Activated CD4-positive, alpha-beta T cell treated with anti-CD3 and anti-CD28 coated beads for 36 hours (primary cell): ENCODE measurements around the gene TLR9. TPM values are rescaled to one million over a fixed set of nuclear protein-coding genes. Genes with fewer than 3 reads are reported as not detected.

ENCODE experiments used
- ATAC-seq: fragments of 200-7000 bp; cut with Tn5 transposase; one replicate; pipeline ENCODE4 v1.10.0; 2021; ENCODE audit warnings: mild to moderate bottlenecking, moderate library complexity
- CTCF ChIA-PET: fragments of 350-600 bp; sonication (Branson Sonifier 250); formaldehyde crosslinking; loops from one replicate; lab custom pipeline; 2021; ENCODE audit warnings: antibody characterized with exemption; lab: Charles Lee
- POLR2A ChIA-PET: fragments of 350-600 bp; sonication (Branson Sonifier 250); formaldehyde crosslinking; loops from one replicate; lab custom pipeline; 2021; ENCODE audit warnings: antibody characterized with exemption, inconsistent platforms; lab: Charles Lee
- DNase-seq: peaks from one replicate; pipeline ENCODE4 v3.0.0-alpha.2; 2020
- H3K27ac Mint-ChIP-seq: one replicate; pipeline ENCODE4 v1.8.0; 2021; ENCODE audit warnings: mixed read lengths
- H3K27me3 Mint-ChIP-seq: one replicate; pipeline ENCODE4 v1.8.0; 2021; ENCODE audit warnings: mixed read lengths
- H3K36me3 Mint-ChIP-seq: one replicate; pipeline ENCODE4 v1.8.0; 2021; ENCODE audit warnings: low read depth, mixed read lengths
- H3K4me1 Mint-ChIP-seq: one replicate; pipeline ENCODE4 v1.8.0; 2021; ENCODE audit warnings: mixed read lengths
- H3K4me3 Mint-ChIP-seq: one replicate; pipeline ENCODE4 v1.8.0; 2021; ENCODE audit warnings: mild to moderate bottlenecking, moderate library complexity, mixed read lengths
- H3K9me3 Mint-ChIP-seq: one replicate; pipeline ENCODE4 v1.8.0; 2021; ENCODE audit warnings: low read depth, mixed read lengths
- intact Hi-C, 2 experiments: fragments of 100-400 bp; cut with DNase I in 1 of 2; cut with micrococcal nuclease in 1 of 2; formaldehyde crosslinking; loops; one replicate each; pipeline versions ENCODE4 v1.14.2 to v1.15.1; 2022 to 2024; cut with DNase I, micrococcal nuclease
- total RNA-seq, 2 experiments: library from RNA; stranded (reverse); gene quantifications; one replicate each; pipeline ENCODE4 v1.2.3, GENCODE V29; 2021

The TLR9 gene
- total RNA-seq, 2 experiments from 2014 or later, result 0.59 to 0.74 TPM

DNA sequence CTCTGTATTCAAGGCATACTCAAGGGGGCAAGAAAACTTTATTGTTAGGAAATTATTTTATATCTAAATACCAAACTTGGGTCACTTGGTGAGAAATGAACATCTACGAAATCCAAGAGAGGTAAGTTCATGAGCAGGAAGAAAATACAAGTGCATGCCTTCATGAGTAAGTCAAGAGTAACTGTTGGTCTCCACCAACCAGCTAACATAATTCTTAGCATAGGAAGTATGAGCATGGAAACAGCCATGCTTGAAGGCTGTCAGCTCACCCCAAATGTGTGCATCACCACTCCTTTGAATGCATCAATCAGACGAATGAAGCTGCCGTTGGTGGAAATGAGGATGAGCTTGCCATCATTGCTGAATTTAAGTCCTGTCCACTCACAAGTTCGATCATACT lies 34.0 kb upstream of the TLR9 start:
- Mint-ChIP-seq H3K9me3 (no peaks in the 10 kb centered on the region), H3K36me3 (peaks cover 93% of the 10 kb centered on the region), H3K27ac (peak overlapping the region; percentile 73), H3K4me3 (no peak overlapping the region), H3K4me1 (peaks cover 94% of the 10 kb centered on the region), H3K27me3 (no peaks in the 10 kb centered on the region)
- DNase-seq (no peak), ATAC-seq (peak; percentile 39)
- POLR2A ChIA-PET, result interaction anchor here (1.1 kb wide), 1 partner anchor 15 kb away, joined by 4 read pairs; no protein-coding TSS in a partner anchor
- intact Hi-C loops, result no loop called here
- CTCF ChIA-PET, result interaction anchor here (0.8 to 2.0 kb wide), 6 partner anchors 9 to 27 kb away, joined by 3 to 6 read pairs (median 4); no protein-coding TSS in a partner anchor

DNA sequence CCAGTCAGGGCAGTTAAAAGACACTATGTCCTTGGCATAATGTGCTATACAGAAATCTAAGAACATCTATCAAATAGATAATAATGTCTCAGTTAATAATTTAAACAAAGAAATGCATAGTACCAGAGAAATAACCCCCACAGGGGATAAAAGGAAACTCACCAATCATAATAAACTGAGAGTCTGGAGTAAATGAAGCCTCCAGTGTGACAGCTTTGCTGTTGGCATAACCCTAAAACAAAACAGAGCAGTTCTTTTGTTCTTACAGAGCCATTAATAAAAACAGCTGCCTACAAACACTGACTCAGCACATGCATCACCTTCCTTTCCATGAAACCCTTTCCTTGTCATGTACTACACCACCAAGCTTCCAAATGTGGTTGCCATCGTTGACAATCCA lies 33.6 kb upstream of the TLR9 start:
- Mint-ChIP-seq H3K4me1 (peaks cover 94% of the 10 kb centered on the region), H3K27me3 (no peaks in the 10 kb centered on the region), H3K4me3 (no peak overlapping the region), H3K27ac (peak overlapping the region; percentile 73), H3K36me3 (peaks cover 93% of the 10 kb centered on the region), H3K9me3 (no peaks in the 10 kb centered on the region)
- ATAC-seq (peak; percentile 42), DNase-seq (no peak)
- CTCF ChIA-PET, result interaction anchor here (0.6 to 2.0 kb wide), 9 partner anchors 9 to 202 kb away, joined by 3 to 6 read pairs (median 4); no protein-coding TSS in a partner anchor
- POLR2A ChIA-PET, result interaction anchor here (1.1 kb wide), 1 partner anchor 15 kb away, joined by 4 read pairs; no protein-coding TSS in a partner anchor
- intact Hi-C loops, result no loop called here

DNA sequence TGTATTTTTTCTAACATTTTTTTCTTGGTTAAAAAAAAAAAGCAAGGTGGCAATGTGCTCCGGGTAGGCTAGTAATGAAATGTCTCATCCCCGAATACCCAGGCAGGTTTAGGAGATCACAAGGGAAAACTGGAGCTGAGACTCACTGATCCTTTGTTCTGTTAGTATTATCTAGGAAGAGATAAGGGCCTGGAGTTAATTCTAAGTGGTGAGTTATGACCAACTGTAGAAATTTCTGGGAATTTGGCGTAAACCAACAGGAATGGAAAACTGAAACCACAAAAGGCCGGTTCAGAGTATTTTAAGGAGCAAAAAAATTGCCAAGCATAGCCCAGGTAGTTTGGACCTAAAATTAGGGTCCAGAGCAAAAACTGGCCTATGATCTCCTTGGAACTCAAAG lies 32.5 kb upstream of the TLR9 start:
- Mint-ChIP-seq H3K27me3 (no peaks in the 10 kb centered on the region), H3K9me3 (no peaks in the 10 kb centered on the region), H3K36me3 (peaks cover 93% of the 10 kb centered on the region), H3K4me3 (no peak overlapping the region), H3K4me1 (peaks cover 94% of the 10 kb centered on the region), H3K27ac (peak overlapping the region; percentile 73)
- intact Hi-C loops, result no loop called here
- ChIA-PET POLR2A (no interaction called here), CTCF (interaction anchor here (1.0 to 2.0 kb wide), 3 partner anchors 9 to 29 kb away, joined by 3 to 6 read pairs (median 5); no protein-coding TSS in a partner anchor)
- no peak for DNase-seq
- ATAC-seq, result no peak

DNA sequence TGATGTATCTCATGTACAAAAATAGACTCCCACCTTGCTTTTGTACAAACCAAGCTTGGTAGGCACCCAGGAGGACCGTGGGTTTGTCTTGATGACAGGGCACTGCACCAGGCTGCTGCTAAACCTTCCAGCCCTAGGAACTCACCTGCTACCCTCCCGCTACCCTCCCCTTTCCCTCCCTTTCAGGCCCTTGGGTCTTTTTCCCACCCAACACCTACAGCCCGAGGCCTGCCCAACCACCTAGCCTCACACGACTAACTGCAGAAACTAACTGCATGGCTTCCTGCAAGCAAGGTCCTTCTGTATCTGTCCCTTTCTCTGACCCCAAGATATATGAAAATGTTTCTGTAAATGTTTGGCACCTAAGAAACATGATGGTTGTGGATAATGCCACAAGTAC lies 31.2 kb upstream of the TLR9 start:
- peak overlapping the region; percentile 73 for H3K27ac Mint-ChIP-seq
- no peaks in the 10 kb centered on the region for H3K27me3 Mint-ChIP-seq
- CTCF ChIA-PET, result interaction anchor here (0.9 to 1.4 kb wide), 2 partner anchors 20 to 1787 kb away, joined by 3 to 6 read pairs; no protein-coding TSS in a partner anchor
- POLR2A ChIA-PET, result no interaction called here
- peaks cover 94% of the 10 kb centered on the region for H3K4me1 Mint-ChIP-seq
- intact Hi-C loops, result no loop called here
- peaks cover 93% of the 10 kb centered on the region for H3K36me3 Mint-ChIP-seq
- ATAC-seq (no peak), DNase-seq (no peak)
- no peaks in the 10 kb centered on the region for H3K9me3 Mint-ChIP-seq
- H3K4me3 Mint-ChIP-seq, result no peak overlapping the region

DNA sequence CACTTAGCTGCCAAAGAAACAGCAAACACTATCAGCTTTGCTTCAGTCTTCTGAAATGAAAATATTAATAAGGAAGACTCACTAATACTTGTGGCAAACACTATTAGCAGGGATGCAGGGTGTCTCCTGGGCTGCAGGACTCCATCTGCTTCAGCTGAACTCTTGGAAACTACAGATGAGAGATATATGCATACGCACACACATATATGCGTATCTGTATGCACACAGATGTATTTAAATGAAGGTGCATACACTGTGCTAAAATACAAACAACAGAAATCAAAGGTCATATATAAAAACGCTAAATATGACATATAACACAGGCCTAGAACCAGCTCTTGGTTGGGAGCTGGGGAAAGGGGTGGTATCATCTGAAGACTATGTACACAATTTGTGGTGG lies 30.7 kb upstream of the TLR9 start:
- POLR2A ChIA-PET, result no interaction called here
- peaks cover 91% of the 10 kb centered on the region for H3K4me1 Mint-ChIP-seq
- no peaks in the 10 kb centered on the region for H3K27me3 Mint-ChIP-seq
- peak overlapping the region; percentile 73 for H3K27ac Mint-ChIP-seq
- intact Hi-C loops, result no loop called here
- no peak for DNase-seq
- H3K4me3 Mint-ChIP-seq, result no peak overlapping the region
- no peaks in the 10 kb centered on the region for H3K9me3 Mint-ChIP-seq
- CTCF ChIA-PET, result interaction anchor here (1.4 kb wide), 1 partner anchor 20 kb away, joined by 6 read pairs; no protein-coding TSS in a partner anchor
- no peak for ATAC-seq
- peaks cover 90% of the 10 kb centered on the region for H3K36me3 Mint-ChIP-seq

DNA sequence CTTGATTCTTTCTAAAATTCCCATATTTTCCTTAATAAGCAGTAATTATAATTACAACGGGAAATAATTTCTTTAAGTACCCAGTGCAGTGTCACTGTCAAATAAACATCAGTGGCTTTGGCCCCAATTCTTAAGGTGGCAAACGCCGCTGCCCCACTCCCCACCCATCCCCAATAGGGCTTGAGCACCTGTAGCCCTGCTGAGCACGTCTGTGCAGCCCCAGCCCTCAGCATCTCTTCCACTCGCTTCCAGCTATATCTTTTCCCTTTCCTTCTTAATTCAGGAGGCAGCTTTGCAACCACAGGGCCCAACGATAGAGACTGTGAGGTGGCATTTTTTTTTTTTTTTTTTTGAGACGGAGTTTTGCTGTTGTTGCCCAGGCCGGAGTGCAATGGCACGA lies 29.2 kb upstream of the TLR9 start:
- no peak for DNase-seq
- H3K27me3 Mint-ChIP-seq, result no peaks in the 10 kb centered on the region
- ChIA-PET POLR2A (interaction anchor here (1.0 to 2.2 kb wide), 2 partner anchors 8 to 23 kb away, joined by 3 to 19 read pairs; partner anchors contain the start of gene WDR82), CTCF (interaction anchor here (0.6 to 3.4 kb wide), 5 partner anchors 9 to 24 kb away, joined by 3 to 23 read pairs (median 11); partner anchors contain the start of genes TWF2 and WDR82)
- H3K27ac Mint-ChIP-seq, result peak overlapping the region; percentile 99
- no peak overlapping the region for H3K4me3 Mint-ChIP-seq
- H3K36me3 Mint-ChIP-seq, result peaks cover 87% of the 10 kb centered on the region
- intact Hi-C loops, result no loop called here
- peaks cover 89% of the 10 kb centered on the region for H3K4me1 Mint-ChIP-seq
- H3K9me3 Mint-ChIP-seq, result no peaks in the 10 kb centered on the region
- no peak for ATAC-seq

DNA sequence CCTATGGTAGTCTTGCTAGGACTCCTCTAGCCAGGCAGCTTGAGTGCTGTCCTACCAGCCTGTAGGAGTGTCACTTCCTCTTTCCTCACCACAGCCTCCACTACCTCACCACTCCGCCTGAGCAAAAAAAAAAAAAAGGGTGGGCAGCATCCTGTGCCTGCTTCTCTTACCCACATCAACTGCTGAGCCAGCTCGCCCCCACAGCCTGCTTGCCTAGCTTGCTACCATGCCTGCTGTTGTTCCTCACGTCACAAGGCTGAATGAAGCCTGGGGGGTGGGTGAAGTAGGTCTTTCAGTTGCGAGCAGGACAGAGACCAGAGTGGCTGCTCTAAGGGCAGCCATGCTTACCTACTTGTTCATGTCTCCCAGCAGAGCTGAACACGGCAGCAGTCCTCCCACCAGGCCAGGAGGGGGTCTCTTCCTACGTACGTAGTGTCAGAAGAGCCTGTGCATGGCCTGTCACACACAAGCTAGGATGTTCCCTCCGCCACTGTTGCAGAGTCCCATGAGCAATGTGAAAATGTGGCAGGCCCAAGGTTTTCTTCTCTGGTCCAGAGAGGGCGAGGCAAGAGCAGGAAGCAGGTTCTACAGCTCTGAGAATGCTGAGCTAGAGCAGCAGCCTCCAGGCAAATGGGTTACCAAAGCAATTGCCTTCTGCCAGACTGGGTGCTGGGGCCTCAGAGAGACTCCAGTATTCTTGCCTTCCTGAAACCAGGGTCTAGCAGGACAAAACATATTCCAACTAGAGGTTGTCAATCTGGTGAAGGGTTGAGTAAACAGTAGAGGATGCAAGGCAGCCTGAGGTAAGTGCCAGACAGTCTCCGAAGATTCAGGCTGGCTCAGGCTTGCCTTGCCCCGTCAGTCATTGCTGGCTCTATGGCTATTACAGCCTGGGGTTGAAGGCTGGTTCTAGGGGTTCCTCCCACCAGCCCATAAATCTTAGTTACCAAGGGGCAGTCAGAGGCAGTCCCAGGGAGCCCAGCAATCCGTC lies 28.2 kb upstream of the TLR9 start:
- peak; percentile 92 for DNase-seq
- ChIA-PET POLR2A (interaction anchor here (0.7 to 2.2 kb wide), 9 partner anchors 7 to 280 kb away, joined by 3 to 19 read pairs (median 4); partner anchors contain the start of genes ABHD14B, DUSP7 and WDR82), CTCF (interaction anchor here (0.6 to 3.4 kb wide), 15 partner anchors 8 to 552 kb away, joined by 3 to 23 read pairs (median 4); partner anchors contain the start of genes TLR9, TWF2 and WDR82)
- Mint-ChIP-seq H3K36me3 (peaks cover 86% of the 10 kb centered on the region), H3K27ac (peak overlapping the region; percentile 99), H3K9me3 (no peaks in the 10 kb centered on the region), H3K27me3 (no peaks in the 10 kb centered on the region), H3K4me3 (peak overlapping the region; percentile 64), H3K4me1 (peaks cover 82% of the 10 kb centered on the region)
- ATAC-seq, result peak; percentile 89
- intact Hi-C loops, result loop anchor here (1.0 kb wide), 4 partner anchors 13 to 25 kb away; partner anchors contain the start of gene WDR82 (in 2 of the 2)

DNA sequence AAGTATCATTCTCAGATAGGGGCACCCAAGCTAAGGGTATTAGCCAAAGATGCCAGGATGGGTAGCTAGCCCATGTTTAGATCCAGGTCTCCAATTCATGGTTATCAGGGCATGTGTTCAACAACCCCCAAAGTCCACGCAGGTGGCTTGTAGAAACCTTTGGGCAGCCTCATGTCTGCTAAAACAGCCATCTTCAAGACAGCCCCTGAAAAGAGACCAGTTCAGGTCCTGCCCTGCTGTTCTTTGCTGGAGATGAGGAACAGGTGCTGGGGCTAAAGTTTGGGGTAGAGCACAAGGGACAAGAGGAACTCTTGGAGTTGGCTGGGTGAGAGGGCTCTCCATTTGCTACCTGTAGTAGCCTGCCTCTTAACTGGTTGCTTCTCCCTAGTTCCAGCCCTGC lies 24.7 kb upstream of the TLR9 start:
- Mint-ChIP-seq H3K27ac (peak overlapping the region; percentile 52), H3K4me3 (no peak overlapping the region), H3K9me3 (no peaks in the 10 kb centered on the region), H3K4me1 (peaks cover 76% of the 10 kb centered on the region), H3K36me3 (peaks cover 74% of the 10 kb centered on the region), H3K27me3 (no peaks in the 10 kb centered on the region)
- POLR2A ChIA-PET, result interaction anchor here (0.7 to 1.0 kb wide), 2 partner anchors 8 to 29 kb away, joined by 3 read pairs; partner anchors contain the start of gene WDR82
- DNase-seq (no peak), ATAC-seq (no peak)
- CTCF ChIA-PET, result interaction anchor here (0.7 to 2.4 kb wide), 9 partner anchors 8 to 89 kb away, joined by 3 to 8 read pairs (median 4); partner anchors contain the start of gene WDR82
- intact Hi-C loops, result no loop called here

DNA sequence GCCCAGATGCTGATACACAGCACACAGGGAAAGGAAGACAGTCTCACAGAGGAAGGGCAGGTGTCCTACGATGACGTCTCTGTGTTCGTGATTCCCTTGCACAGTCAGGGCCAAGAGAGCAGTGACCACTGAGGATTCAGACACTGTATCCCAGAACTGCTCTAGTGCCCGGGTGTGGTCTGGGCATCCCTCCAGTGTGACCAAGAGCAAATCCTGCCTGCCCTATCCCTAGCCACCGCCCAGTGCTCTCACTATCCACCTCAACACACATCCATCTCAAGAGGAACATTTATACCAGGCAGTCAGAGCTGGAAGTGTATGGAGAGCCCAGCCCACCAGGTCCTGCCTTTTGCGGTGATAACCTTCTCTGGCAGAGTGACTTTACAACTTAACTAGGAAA lies 24.2 kb upstream of the TLR9 start:
- Mint-ChIP-seq H3K36me3 (peaks cover 71% of the 10 kb centered on the region), H3K9me3 (no peaks in the 10 kb centered on the region), H3K27ac (peak overlapping the region; percentile 55), H3K4me1 (peaks cover 76% of the 10 kb centered on the region), H3K4me3 (no peak overlapping the region), H3K27me3 (no peaks in the 10 kb centered on the region)
- POLR2A ChIA-PET, result interaction anchor here (0.6 to 1.3 kb wide), 3 partner anchors 19 to 29 kb away, joined by 3 to 5 read pairs (median 3); partner anchors contain the start of gene WDR82
- DNase-seq (no peak), ATAC-seq (no peak)
- CTCF ChIA-PET, result interaction anchor here (0.7 to 2.2 kb wide), 7 partner anchors 8 to 90 kb away, joined by 3 to 8 read pairs (median 4); partner anchors contain the start of gene WDR82
- intact Hi-C loops, result no loop called here

DNA sequence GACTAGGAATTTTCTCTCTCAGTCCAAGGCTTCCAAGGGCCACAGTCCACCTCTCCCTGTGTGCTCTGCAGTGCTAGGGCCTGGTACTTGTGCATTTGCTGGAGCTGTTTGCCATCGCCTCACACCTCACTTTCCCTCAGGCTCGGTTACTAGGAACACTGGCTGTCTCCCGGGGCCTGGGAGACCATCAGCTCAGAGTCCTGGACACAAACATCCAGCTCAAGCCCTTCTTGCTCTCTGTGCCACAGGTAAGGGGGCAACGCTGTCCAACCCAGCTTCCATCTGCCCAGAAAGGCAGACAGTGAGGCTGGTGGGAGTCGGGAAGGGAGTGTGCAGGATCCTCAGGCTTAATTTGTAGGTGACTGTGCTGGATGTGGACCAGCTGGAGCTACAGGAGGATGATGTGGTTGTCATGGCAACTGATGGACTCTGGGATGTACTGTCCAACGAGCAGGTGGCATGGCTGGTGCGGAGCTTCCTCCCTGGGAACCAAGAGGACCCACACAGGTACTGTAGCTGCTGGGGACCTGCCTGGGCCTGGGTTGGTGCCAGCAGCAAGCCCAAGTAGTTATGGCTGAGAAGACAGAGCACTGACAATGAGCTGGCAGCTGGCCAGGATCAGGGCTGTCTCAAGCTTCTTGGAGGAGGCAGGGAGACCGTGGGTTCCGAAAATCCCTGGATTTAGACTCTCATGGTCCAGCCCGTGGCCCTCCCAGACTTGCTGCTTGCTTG lies 23.5 kb upstream of the TLR9 start:
- peak overlapping the region; percentile 29 for H3K4me3 Mint-ChIP-seq
- ChIA-PET POLR2A (interaction anchor here (0.5 to 1.5 kb wide), 10 partner anchors 9 to 163 kb away, joined by 3 to 7 read pairs (median 3); partner anchors contain the start of gene TWF2), CTCF (interaction anchor here (0.6 to 2.2 kb wide), 11 partner anchors 7 to 90 kb away, joined by 3 to 8 read pairs (median 3); partner anchors contain the start of gene WDR82)
- H3K36me3 Mint-ChIP-seq, result peaks cover 71% of the 10 kb centered on the region
- peak; percentile 58 for DNase-seq
- H3K27me3 Mint-ChIP-seq, result no peaks in the 10 kb centered on the region
- intact Hi-C loops, result no loop called here
- no peak for ATAC-seq
- H3K9me3 Mint-ChIP-seq, result no peaks in the 10 kb centered on the region
- H3K27ac Mint-ChIP-seq, result peak overlapping the region; percentile 56
- peaks cover 76% of the 10 kb centered on the region for H3K4me1 Mint-ChIP-seq
